ENCODE results near the gene CAMLG. TPM values are rescaled to one million over a fixed set of nuclear protein-coding genes. Genes with fewer than 3 reads are reported as not detected.
A peak's percentile ranks its signal among the peaks of the same experiment; 100 is the strongest.

CAMLG gene
- polyA plus RNA-seq, 3 donors = 17.5 to 20.8 (median 17.8) TPM

DNA sequence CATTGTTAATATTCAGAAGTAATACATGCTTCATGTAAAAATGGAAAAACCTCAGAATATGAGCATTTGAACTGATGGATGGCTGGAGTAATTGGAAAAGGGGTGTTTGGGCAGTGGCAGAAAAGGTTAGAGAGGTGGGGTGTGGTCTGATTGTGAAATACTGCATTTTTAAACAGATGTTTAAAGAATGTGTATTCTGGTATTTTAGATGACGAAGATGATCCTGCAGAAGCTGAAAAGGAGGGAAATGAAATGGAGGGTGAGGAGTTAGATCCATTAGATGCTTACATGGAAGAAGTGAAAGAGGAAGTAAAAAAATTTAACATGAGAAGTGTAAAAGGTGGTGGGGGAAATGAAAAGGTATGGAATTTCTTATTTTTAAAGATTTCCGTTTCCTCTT is 39.0 kb downstream of the CAMLG start:
- intact Hi-C loops (cut with micrococcal nuclease) = no loop called here
- Histone ChIP-seq H3K4me2 (replicated peaks; ENCODE audit: extremely low read depth, low read length, poor library complexity, severe bottlenecking) (no peak overlapping the region), H3K27ac (ENCODE audit: low read depth in 1 of 2, low read length in 2 of 2) (peak overlapping the region in 1 of 2 donors; percentile 56), H3K36me3 (replicated peaks in 1 of 2; ENCODE audit: control insufficient read depth in 1 of 2, insufficient read depth in 2 of 2, low read length in 2 of 2) (peaks cover 74 to 83% of the 10 kb centered on the region in 2 donors), H3K9me3 (replicated peaks in 1 of 2; ENCODE audit: control insufficient read depth in 1 of 2, insufficient read depth in 1 of 2, low read length in 2 of 2) (no peaks in the 10 kb centered on the region), H4K20me1 (ENCODE audit: insufficient read depth, low read length) (no peaks in the 10 kb centered on the region), H2AFZ (ENCODE audit: insufficient read depth, low read depth, low read length, poor library complexity, severe bottlenecking) (no peak overlapping the region), H3K27me3 (ENCODE audit: control insufficient read depth in 2 of 2, insufficient read depth in 2 of 2, low read length in 2 of 2) (no peaks in the 10 kb centered on the region), H3K4me1 (ENCODE audit: control insufficient read depth in 1 of 2, insufficient read depth in 2 of 2, low read length in 2 of 2) (peaks cover 11 to 16% of the 10 kb centered on the region in 2 donors), H3K9ac (ENCODE audit: insufficient read depth, low read length, poor library complexity, severe bottlenecking) (no peak overlapping the region), H3K79me2 (ENCODE audit: insufficient read depth, low read length) (no peaks in the 10 kb centered on the region), H3K4me3 (replicated peaks in 1 of 3; ENCODE audit: low read depth in 2 of 3, low read length in 3 of 3) (no peak overlapping the region)
- H3K27me3 Mint-ChIP-seq (ENCODE audit: low read depth in 3 of 3) = peaks cover 0 to 4% (median 0%) of the 10 kb centered on the region in 3 donors
- no peak for DNase-seq
- no peak overlapping the region for H3K4me3 Mint-ChIP-seq
- H3K4me1 Mint-ChIP-seq = peaks cover 15% of the 10 kb centered on the region
- H3K9me3 Mint-ChIP-seq = no peaks in the 10 kb centered on the region
- 33% methylated on average over 1 of the region's 2 CpGs for WGBS (ENCODE audit: insufficient coverage)
- peak overlapping the region in 4 of 7 donors; percentile 20 to 72 (median 69) for H3K27ac Mint-ChIP-seq
- TF ChIP-seq, protein P1, sequence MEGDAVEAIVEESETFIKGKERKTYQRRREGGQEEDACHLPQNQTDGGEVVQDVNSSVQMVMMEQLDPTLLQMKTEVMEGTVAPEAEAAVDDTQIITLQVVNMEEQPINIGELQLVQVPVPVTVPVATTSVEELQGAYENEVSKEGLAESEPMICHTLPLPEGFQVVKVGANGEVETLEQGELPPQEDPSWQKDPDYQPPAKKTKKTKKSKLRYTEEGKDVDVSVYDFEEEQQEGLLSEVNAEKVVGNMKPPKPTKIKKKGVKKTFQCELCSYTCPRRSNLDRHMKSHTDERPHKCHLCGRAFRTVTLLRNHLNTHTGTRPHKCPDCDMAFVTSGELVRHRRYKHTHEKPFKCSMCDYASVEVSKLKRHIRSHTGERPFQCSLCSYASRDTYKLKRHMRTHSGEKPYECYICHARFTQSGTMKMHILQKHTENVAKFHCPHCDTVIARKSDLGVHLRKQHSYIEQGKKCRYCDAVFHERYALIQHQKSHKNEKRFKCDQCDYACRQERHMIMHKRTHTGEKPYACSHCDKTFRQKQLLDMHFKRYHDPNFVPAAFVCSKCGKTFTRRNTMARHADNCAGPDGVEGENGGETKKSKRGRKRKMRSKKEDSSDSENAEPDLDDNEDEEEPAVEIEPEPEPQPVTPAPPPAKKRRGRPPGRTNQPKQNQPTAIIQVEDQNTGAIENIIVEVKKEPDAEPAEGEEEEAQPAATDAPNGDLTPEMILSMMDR (IDR thresholded peaks at IDR 0.05) = no peak
- H3K36me3 Mint-ChIP-seq = peaks cover 56 to 82% of the 10 kb centered on the region in 2 donors

DNA sequence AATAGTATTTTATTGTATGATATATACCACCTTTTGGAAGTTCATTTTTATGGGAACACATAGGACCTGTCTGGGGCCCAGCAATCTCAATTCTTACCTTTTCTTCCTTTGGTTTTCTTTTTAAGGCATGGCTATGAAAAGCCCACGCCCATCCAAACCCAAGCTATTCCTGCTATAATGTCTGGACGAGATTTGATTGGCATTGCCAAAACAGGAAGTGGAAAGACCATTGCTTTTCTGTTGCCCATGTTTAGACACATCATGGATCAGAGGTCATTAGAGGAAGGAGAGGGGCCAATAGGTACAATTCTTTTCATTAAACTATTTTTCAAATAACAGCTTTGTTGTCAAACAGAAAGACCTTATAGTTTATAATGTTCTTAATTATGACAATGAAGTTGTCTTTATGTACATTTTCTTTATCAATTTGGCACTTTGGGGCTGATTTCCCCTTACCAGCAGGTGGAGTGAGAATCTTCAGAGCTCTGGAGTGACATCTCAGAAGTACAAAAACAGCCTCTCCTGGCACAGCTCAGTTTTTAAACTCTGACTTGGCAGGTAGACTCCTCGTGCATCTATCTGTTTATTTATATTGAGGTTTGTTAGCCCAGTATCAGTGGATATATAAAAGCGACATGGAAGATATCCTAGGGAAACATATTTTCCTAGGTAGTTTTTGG is 46.0 kb downstream of the CAMLG start:
- Mint-ChIP-seq H3K36me3 (peaks cover 72 to 96% of the 10 kb centered on the region in 2 donors), H3K27me3 (ENCODE audit: low read depth in 3 of 3) (no peaks in the 10 kb centered on the region), H3K9me3 (no peaks in the 10 kb centered on the region), H3K4me3 (no peak overlapping the region), H3K4me1 (no peaks in the 10 kb centered on the region), H3K27ac (no peak overlapping the region)
- no peak overlapping the region for H3K4me2 ChIP-seq (replicated peaks; ENCODE audit: extremely low read depth, low read length, poor library complexity, severe bottlenecking)
- DNase-seq = no peak
- H3K9me3 ChIP-seq (replicated peaks in 1 of 2; ENCODE audit: control insufficient read depth in 1 of 2, insufficient read depth in 1 of 2, low read length in 2 of 2) = no peaks in the 10 kb centered on the region
- TF ChIP-seq, protein P1 (IDR thresholded peaks at IDR 0.05) = no peak
- no peaks in the 10 kb centered on the region for H3K79me2 ChIP-seq (ENCODE audit: insufficient read depth, low read length)
- no peaks in the 10 kb centered on the region for H3K27me3 ChIP-seq (ENCODE audit: control insufficient read depth in 2 of 2, insufficient read depth in 2 of 2, low read length in 2 of 2)
- intact Hi-C loops (cut with micrococcal nuclease) = loop anchor here in 1 of 2 donors (5.0 kb wide), 1 partner anchor 33 kb away; no protein-coding TSS in a partner anchor
- H3K9ac ChIP-seq (ENCODE audit: insufficient read depth, low read length, poor library complexity, severe bottlenecking) = no peak overlapping the region
- H4K20me1 ChIP-seq (ENCODE audit: insufficient read depth, low read length) = no peaks in the 10 kb centered on the region
- H3K36me3 ChIP-seq (replicated peaks in 1 of 2; ENCODE audit: control insufficient read depth in 1 of 2, insufficient read depth in 2 of 2, low read length in 2 of 2) = peaks cover 76 to 96% of the 10 kb centered on the region in 2 donors
- H2AFZ ChIP-seq (ENCODE audit: insufficient read depth, low read depth, low read length, poor library complexity, severe bottlenecking) = no peak overlapping the region
- no peak overlapping the region for H3K4me3 ChIP-seq (replicated peaks in 1 of 3; ENCODE audit: low read depth in 2 of 3, low read length in 3 of 3)
- WGBS (ENCODE audit: insufficient coverage) = no CpG with 5 or more reads among the region's 4 CpGs
- no peak overlapping the region for H3K27ac ChIP-seq (ENCODE audit: low read depth in 1 of 2, low read length in 2 of 2)
- H3K4me1 ChIP-seq (ENCODE audit: control insufficient read depth in 1 of 2, insufficient read depth in 2 of 2, low read length in 2 of 2) = no peaks in the 10 kb centered on the region
